IPS DF 4.7 (cell line): ENCODE results near the gene PLEKHA1.

ENCODE experiments used
- DNase-seq: peaks from one replicate; pipeline ENCODE4 v3.0.0-alpha.2; 2013; ENCODE audit warnings: low spot score; ENCODE audit errors: extremely low read depth

PLEKHA1 gene

DNA sequence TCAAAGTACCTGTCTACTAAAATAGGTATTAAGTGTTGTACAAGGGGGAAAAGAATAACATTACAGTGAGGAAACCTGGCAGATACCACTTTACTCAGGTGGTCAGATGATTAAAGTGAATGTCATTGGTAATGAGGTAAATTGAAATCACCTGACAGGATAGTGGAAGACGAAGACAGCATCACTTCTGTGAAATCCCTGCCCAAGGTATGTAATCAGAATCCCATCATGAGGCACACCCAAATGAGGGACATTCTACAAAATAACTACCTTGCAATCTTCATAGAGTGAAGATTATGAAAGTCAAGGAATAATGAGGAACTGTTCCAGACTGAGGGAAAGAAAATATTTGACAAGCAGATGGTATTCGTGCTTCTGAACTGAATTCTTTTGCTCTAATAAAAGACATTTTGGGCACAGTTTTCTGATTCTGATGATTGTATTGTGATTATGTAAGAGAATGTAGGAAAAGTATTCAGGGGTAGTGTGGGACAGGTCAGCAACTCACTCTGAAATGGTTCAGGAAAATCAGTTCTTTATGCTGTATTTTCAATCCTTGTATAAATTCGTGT, 46.6 kb downstream of the PLEKHA1 start:
- DNase-seq: no peak

- no peak for DNase-seq
These were observed 47.2 kb downstream of the PLEKHA1 start for GRCh38 chr10:122421742-122422141.

- DNase-seq: no peak
These were observed 47.9 kb downstream of the PLEKHA1 start for GRCh38 chr10:122422266-122422989.

DNA sequence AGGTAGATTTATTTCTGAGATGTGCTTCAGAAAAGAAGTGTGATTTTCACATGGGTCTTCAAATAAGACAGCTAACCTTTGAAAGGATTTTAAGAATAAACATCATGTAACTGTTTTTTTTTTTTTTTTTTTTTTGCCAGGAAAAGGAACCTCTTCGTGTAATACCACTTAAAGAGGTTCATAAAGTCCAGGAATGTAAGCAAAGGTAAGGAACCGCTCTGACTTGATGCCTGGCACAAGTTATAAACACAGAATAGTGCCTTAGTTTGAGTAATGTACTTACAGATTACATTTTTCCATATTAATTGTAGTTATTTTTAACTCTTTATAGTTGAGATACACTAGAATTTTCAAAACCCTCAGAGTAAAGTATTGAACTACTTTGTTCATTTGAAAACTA, 49.6 kb downstream of the PLEKHA1 start:
- no peak for DNase-seq

DNA sequence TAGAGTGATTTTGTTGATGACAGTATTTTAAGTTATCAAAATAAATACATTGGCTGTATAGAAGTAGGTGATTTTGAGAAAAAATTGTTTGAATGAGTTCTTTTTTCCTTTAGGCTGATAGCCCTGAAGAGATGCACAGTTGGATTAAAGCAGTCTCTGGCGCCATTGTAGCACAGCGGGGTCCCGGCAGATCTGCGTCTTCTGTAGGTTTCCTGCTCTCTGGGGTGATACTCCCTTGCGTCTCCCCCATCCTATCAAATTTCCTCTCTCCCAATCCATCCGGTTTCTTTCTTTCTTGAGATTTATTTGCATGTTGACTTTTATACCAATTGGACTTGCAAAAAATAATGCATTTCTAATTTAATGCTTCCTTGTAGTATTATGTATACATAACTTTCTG, 52.3 kb downstream of the PLEKHA1 start:
- no peak for DNase-seq

DNA sequence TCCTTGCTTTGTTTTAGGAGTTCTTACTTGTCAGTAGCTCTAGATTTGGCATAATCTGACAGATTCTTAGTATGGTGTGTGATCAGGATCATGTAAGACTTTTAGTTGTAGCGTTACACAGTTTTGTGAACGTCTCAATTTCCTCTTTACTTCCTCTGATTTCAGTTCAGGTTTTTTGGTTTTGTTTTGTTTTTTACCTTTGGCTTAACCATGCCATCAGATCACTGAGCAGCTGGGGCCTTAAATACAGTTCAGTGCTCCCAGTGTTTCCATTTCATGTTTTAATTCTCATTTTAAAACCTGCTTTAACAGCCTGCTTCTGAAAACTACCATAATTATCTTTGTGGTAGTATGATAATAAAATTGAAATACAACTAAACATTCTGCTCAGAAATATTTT, 52.8 kb downstream of the PLEKHA1 start:
- no peak for DNase-seq

- DNase-seq: no peak
These were observed 60.8 kb downstream of the PLEKHA1 start for GRCh38 chr10:122435212-122435827.

DNA sequence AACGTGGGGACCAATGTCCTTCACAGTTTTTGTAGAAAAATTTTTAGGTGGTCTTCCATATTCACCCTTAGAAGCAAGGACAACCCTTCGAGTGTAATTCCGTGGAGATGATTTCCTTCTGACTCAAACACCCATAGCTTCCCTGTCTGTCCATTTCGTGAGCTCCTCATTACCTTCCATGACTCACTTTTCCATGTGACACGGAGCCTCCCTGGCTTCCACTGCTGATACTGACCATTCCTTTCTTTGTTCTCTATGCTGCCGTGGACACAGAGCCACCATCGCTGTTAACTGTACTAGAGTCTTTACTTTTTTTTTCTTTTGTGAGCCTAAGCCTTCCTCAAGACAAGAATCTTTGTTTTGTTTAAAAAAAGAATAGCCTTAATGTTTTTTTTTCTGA, 67.5 kb downstream of the PLEKHA1 start:
- DNase-seq: no peak

DNA sequence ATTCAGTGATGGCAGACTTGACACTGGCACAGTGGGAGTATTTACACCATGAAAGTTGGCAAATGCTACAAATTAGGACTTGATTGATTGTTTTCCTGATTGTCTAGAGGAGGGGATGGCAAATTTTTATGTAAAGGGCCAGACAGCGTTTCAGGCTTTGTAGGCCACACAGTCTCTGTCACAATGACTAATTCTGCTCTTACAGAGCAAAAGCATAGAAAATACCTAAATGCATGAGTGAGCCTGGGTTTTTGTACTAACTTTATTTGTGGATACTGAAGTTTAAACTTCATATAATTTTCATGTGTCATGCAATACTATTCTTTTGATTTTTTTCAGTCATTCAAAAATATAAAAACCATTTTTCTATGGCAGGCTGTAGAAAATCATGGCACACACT, 71.0 kb downstream of the PLEKHA1 start:
- no peak for DNase-seq

DNA sequence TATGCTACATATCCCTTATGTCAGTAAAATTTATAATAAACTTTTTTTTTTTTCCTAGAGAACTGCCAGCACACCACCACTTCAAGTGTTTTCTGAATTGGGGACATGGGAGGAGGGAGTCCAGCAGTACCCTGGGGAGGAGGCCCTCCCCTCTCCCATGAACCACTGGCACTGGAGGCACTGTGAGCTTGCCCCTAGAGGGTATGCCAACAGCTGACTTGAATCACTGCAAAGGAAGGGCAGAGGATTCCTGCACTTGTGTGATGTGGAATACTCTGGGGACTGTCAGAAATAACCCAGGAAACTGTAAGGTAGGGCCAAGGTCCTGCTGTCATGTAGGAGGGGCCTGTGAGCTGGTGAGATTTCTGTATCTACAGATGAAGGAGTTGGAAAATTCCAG, 71.4 kb downstream of the PLEKHA1 start:
- no peak for DNase-seq

DNA sequence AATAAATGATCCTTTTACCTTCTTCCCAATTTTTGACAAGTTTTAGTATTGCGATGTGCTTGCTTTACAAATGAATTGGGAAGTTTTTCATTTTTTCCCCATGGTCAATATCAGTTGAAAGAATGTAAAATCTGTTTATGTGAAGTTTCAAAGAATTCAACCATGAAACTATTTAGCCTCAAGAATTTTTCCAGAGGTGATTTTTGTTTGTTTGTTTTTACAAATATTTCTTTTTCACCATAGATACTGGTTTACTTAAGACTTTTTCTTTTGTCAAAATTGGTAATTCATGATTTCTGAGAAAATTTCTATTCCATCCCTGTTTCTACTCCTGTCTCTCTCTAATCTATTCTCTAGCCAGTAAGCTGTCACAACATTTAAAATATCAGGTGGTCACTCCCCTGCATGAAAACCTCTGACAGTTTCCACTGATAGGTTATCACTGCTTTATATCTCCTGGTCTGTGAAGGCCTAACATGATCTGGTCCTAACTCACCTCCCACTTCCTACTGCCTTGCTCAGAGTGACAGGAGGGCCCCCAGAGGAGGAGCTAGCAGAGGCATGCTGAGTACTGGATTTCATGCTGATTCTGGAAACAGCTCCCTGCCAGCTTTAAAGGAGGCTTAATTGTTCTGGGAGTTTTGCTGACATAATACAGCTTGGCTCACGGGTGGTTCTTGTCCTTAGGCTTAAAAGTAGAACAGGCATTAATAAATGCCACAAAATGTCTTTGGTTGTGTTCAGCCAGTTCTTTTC, 72.3 kb downstream of the PLEKHA1 start:
- DNase-seq: no peak

DNA sequence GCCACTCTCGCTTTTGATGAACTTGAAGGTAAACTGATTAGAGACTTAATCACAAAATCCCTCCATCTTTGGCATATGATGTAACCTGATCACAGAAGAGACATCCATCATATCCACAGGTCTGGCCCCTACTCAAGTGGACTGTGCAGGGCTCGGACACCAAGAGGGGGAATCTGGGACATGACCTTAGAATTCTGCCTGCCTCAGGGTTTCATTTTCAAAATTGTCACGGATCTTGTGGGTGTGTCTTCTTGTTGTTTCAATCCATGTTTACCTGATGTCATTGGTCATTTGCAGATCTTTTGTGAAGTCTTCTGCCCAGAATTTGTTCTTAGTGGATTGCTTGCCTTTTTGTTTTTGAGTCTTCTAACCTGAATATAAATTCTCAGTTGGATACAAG, 74.1 kb downstream of the PLEKHA1 start:
- DNase-seq: no peak

DNA sequence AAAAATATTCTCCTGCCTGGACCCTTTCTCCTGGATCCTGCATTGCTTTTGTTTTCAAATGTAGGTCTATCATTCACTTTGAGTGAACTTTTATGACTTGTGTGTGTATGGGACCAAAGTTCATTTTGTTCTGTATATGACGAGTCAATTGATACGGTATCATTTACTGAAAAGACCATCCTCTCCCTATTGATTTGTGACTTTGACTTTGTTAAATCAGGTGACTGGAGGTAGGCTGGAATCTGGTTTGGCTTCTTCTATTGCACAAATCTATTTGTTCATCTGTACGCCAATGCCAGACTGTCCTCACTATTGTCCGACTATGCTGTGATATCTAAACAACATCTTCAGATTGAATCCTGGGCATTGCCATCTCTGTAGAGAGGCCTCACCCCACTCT, 74.6 kb downstream of the PLEKHA1 start:
- no peak for DNase-seq

- DNase-seq: no peak
These were observed 76.0 kb downstream of the PLEKHA1 start for GRCh38 chr10:122450353-122450990.

DNA sequence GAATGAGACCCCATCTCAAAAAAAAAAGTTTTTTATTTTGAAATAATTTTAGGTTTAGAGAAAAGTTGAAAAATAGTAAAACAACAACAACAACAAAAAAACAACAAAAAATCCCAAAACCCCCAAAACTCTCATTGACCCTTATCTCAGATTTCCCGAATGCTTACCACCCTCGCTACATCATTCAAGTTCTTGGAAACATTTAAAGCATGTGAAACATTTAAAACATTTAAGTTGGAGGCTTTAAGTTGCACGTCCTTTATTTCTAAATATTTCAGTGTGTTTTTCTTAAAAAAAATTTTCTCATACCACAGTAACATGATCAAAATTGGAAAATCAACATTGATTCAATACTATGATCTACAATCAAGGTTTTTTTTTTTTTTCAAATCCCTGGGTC, 79.6 kb downstream of the PLEKHA1 start:
- no peak for DNase-seq

DNA sequence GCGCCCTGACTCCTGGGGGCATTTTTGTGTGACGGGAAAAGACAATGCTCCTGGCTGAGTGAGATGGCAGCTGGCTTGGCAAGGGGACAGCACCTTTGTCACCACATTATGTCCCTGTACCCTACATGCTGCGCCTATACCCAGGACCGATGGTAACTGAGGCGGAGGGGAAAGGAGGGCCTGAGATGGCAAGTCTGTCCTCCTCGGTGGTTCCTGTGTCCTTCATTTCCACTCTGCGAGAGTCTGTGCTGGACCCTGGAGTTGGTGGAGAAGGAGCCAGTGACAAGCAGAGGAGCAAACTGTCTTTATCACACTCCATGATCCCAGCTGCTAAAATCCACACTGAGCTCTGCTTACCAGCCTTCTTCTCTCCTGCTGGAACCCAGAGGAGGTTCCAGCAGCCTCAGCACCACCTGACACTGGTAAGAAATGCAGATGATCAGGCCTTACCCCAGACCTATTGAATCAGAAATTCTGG, 80.1 kb downstream of the PLEKHA1 start, which contains the start of gene ARMS2:
ARMS2 (plus strand) TSS at position 51 of the 478 bp plus-strand sequence; CDS start at position 126, 75 bp downstream.
- DNase-seq: no peak

GRCh38 chr10:122455376-122456079, 81.0 kb downstream of the PLEKHA1 start:
- DNase-seq: no peak

GRCh38 chr10:122457934-122458333, 83.4 kb downstream of the PLEKHA1 start:
- DNase-seq: no peak

GRCh38 chr10:122458693-122459092, 84.2 kb downstream of the PLEKHA1 start:
- DNase-seq: no peak

GRCh38 chr10:122459561-122460273, 85.2 kb downstream of the PLEKHA1 start:
- no peak for DNase-seq
